Lower leg skin (tissue), 4 donors: Measurements from ENCODE around the gene PAPLN. TPM values are rescaled to one million over a fixed set of nuclear protein-coding genes. Genes with fewer than 3 reads are reported as not detected.

Experiments used
- DNase-seq, 2 donors: peaks; one replicate each; pipeline ENCODE4 v3.0.0-alpha.2; 2019; ENCODE audit warnings: low spot score in 2 of 2
- H3K4me3 ChIP-seq: fragments of 200-600 bp; sonication (generic); 2 replicates; pipeline ENCODE4 v1.5.1; 2017; ENCODE audit warnings: mild to moderate bottlenecking, low read depth; ENCODE audit not compliant: poor library complexity, severe bottlenecking
- POLR2A ChIP-seq, 2 donors: fragments of 450-650 bp; IDR thresholded peaks; one replicate each; pipeline ENCODE4 v1.6.1; 2016 to 2017; ENCODE audit warnings: antibody characterized with exemption in 2 of 2, mild to moderate bottlenecking in 1 of 2, moderate library complexity in 1 of 2
- WGBS, 2 donors: methylation state at CpG; one replicate each; pipeline ENCODE4 v1.1.5; 2018; 5-methylcytosine and 5-hydroxymethylcytosine counted together
- intact Hi-C: fragments of 100-400 bp; cut with DNase I; formaldehyde crosslinking; loops from one replicate; pipeline ENCODE4 v1.15.0; 2023; ENCODE audit warnings: low total_unique reads
- total RNA-seq, 4 donors: library from RNA; depleted of rRNA; stranded (reverse); fragments of >200 nt; gene quantifications; one replicate each; pipeline ENCODE4 v1.1.0, GENCODE V29; 2016
- TF ChIP-seq, protein P1 (sequence below), 3 donors: fragments of 450-650 bp; IDR thresholded peaks; one replicate each; pipeline ENCODE4 v1.5.1; 2016; ENCODE audit warnings: antibody characterized with exemption in 3 of 3, mild to moderate bottlenecking in 3 of 3, moderate library complexity in 2 of 3

The PAPLN gene
- total RNA-seq, 4 donors from 2014 or later = 11.2 to 36.4 (median 22.6) TPM

DNA sequence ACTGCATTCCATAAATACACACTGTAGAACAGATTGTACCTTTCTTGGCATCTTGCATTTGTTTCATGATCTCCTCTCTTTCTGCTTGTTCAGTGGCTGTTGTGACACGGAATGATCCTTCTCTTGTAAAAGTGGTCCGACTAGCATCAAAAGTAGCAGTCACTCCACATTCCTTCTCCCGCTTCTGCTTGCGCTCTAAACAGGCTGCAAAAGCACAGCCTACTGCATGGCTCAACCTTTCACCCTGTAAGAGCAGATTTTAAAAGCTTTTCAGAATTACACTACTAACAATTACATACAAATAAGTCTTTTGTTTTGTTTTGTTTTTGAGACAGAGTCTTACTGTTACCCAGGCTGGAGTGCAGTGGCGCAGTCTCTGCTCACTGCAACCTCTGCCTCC is 49.8 kb downstream of the PAPLN start:
- no peak for TF ChIP-seq POLR2A (IDR thresholded peaks at IDR 0.05)
- TF ChIP-seq, protein P1, sequence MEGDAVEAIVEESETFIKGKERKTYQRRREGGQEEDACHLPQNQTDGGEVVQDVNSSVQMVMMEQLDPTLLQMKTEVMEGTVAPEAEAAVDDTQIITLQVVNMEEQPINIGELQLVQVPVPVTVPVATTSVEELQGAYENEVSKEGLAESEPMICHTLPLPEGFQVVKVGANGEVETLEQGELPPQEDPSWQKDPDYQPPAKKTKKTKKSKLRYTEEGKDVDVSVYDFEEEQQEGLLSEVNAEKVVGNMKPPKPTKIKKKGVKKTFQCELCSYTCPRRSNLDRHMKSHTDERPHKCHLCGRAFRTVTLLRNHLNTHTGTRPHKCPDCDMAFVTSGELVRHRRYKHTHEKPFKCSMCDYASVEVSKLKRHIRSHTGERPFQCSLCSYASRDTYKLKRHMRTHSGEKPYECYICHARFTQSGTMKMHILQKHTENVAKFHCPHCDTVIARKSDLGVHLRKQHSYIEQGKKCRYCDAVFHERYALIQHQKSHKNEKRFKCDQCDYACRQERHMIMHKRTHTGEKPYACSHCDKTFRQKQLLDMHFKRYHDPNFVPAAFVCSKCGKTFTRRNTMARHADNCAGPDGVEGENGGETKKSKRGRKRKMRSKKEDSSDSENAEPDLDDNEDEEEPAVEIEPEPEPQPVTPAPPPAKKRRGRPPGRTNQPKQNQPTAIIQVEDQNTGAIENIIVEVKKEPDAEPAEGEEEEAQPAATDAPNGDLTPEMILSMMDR (IDR thresholded peaks at IDR 0.05) = no peak
- no peak overlapping the region for H3K4me3 ChIP-seq
- 87 to 93% methylated on average over 5 of the region's 5 CpGs for whole genome bisulfite sequencing, 2 donors
- no peak for DNase-seq
- intact Hi-C loops = no loop called here

DNA sequence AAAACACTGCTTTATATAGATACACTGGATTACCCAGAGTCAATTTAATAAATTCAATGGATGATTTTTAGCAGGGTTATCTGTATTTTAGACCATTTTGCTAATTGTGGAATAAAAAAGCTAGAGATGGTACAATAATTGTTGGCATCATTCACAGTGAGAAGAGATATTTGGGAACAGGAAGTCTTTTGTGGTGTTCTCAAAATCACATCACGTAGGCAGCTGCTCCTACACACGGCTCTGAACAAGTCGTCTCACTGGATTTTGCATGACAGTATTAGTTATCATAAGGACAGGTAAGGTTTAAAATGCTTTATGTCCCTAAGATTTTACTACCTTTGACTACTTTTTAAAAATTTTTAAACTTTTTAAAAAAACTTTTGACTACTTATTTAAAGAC is 52.0 kb downstream of the PAPLN start:
- intact Hi-C loops = no loop called here
- 67 to 74% methylated on average over 3 of the region's 3 CpGs for WGBS, 2 donors
- H3K4me3 ChIP-seq = no peak overlapping the region
- DNase-seq = no peak
- TF ChIP-seq, protein P1 (IDR thresholded peaks at IDR 0.05) = no peak
- no peak for TF ChIP-seq POLR2A (IDR thresholded peaks at IDR 0.05)

DNA sequence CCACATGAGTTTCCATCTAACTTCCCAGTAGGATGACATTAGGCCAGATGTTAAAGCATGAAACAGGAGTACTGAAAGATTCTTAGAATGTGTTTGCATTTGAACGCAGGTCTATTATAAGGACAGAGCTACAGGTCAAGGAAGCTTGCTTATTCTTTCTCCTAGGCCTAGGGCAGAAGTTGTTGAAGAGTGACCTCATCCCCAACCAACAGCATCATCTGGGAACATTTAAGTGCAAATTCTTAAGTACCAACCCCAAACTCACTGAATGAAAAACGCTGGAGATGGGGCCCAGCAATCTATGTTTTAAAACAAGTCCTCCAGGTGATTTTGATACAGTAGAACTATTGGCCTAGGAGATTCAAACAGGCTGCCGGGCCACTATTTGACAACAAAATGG is 52.4 kb downstream of the PAPLN start:
- TF ChIP-seq POLR2A (IDR thresholded peaks at IDR 0.05) = no peak
- TF ChIP-seq, protein P1 (IDR thresholded peaks at IDR 0.05) = no peak
- 64 to 72% methylated on average over 3 of the region's 3 CpGs for WGBS, 2 donors
- no peak overlapping the region for H3K4me3 ChIP-seq
- intact Hi-C loops = no loop called here
- no peak for DNase-seq

DNA sequence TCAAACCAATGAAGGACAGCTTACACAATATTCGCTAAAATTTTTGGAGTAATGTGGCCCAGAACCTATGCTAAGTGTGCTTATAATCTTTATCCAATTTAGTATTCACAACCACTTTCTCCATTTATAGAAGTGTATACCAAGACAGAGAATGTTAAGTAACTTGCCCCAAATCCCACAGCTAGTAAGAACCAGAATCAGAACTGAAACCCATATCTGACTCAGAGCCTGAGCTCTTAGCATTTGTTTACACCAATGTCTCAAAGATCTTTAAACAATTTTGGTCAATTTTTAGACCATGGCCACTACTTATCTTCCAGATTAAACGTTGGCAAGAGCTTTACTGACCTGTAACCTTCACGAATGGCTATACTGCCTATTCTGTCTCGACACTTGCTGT is 53.0 kb downstream of the PAPLN start:
- DNase-seq = no peak
- intact Hi-C loops = no loop called here
- 82 to 89% methylated on average over 4 of the region's 4 CpGs for whole genome bisulfite sequencing, 2 donors
- no peak for TF ChIP-seq POLR2A (IDR thresholded peaks at IDR 0.05)
- TF ChIP-seq, protein P1 (IDR thresholded peaks at IDR 0.05) = no peak
- H3K4me3 ChIP-seq = no peak overlapping the region

DNA sequence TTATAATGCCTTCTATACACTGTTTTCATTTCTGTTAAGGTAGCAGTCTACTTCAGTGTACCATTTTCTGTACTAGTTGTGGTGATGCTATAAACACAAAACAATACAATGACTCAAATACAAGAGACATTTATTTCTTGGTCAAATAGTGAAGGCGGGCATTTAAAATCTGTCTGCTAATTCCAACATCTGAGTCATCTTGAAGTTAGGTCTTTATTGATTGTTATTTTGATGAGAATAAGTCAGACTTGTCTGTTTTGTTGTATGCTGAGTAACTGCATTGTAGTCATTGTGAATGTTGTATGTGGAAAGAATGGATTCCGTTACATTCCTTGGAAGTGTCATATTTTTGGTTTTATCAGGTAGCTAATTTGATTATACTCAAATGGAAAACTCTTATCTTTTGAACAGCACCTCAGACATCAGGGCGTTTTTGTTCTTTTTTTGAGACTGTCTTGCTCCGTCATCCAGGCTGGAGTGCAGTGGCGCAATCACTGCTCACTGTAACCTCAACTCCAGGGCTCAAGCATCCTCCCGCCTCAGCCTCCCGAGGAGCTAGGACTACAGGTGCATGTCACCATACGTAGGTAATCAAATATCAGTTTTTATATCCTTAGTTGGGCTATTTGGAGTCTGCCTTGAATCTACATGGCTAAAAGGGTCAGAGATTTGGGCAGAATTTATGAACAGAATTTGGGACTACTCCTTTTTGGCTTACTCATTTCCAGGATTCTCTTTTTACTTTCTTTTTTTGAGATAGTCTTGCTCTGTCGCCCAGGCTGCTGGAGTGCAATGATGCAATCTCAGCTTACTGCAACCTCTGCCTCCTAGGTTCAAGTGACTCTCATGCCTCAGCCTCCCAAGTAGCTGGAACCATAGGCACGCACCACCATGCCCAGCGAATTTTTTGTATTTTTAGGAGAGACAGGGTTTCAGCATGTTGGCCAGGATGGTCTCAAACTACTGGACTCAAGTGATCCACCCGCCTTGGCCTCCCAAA is 56.8 kb downstream of the PAPLN start:
- intact Hi-C loops = no loop called here
- no peak for TF ChIP-seq POLR2A (IDR thresholded peaks at IDR 0.05)
- no peak overlapping the region for H3K4me3 ChIP-seq
- DNase-seq = no peak
- WGBS, 2 donors = 91 to 94% methylated on average over 12 of the region's 12 CpGs

DNA sequence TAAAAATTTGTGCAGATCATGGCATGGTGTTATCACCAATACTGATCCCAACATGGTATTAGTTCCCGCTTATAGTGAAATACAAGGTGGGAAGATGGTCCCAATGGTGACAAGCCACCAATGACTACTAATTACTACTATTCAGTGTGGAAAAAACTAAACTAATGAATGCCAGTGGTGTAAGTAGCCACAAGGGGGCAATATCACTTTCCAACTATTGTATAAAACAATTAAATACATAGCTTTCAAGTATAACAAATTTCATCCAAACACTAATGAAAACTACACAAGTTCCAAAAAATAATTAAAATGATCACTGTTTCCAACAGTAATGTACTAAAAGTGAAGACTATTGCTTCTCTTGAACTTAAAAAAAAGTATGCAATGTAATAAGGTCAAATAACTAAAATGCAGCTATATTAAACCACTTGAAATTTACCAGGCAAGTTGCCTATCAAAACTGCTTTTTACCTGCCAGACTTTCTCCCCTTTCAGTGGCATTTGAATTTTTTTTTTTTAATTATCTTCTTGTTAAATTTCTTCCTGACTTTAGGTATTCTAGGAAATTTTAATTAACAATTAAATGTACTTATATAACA is 58.0 kb downstream of the PAPLN start:
- intact Hi-C loops = no loop called here
- WGBS, 2 donors = 82 to 91% methylated on average over 1 of the region's 1 CpG
- no peak overlapping the region for H3K4me3 ChIP-seq
- DNase-seq = no peak
- TF ChIP-seq POLR2A (IDR thresholded peaks at IDR 0.05) = no peak
